ENCODE results near the gene KDM8.
"Not testable (repeated sequence)": the region's sequence is repeated elsewhere in the genome, so short reads cannot be mapped to it uniquely, and the experiment has no call there.

The KDM8 gene

DNA sequence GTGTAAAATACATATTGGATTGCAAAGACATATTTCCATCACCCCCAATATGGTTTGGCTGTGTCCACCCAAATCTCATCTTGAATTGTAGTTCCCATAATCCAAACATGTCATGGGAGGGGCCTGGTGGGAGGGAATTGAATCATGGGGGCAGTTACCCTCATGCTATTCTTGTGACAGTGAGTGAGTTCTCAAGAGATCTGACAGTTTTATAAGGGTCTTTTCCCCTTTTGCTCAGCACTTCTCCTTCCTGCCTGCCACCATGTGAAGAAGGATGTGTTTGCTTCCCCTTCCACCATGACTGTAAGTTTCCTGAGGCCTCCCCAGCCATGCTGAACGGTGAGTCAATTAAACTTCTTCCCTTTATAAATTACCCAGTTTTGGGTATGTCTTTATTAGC, 43.8 kb downstream of the KDM8 start:
- not testable (repeated sequence) for DNase-seq

DNA sequence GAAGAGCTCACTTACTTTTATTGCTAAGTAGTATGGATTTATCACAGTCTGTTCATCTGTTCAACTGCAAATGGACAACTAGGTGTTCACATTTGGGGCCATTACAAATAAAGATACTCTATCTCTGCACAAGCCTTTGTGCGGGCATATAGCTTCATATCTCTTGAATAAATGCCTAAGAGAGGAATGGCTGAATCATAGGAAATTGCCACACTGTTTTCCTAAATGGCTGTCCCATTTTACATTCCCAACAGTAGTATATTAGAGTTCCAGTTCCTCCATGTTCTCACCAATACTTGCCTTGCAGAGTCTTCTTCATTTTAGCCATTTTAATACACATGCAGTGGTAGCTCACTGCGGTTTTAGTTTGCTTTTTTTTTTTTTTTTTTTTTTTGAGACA, 44.7 kb downstream of the KDM8 start:
- no peak for DNase-seq

DNA sequence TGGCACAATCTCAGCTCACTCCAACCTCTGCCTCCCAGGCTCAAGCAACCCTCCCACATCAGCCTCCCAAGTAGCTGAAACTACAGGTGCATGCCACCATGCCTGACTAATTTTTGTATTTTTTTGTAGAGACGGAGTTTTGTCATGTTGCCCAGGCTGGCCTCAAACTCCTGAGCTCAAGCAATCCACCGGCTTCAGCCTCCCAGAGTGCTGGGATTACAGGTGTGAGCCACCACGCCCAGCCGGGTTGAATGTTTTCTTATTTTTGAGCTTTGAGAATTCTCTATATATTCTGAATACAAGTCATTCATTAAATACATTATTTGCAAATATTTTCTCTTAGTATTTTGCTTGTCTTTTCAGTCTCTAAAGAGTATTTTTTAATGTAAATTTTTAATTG, 45.6 kb downstream of the KDM8 start:
- DNase-seq, result not testable (repeated sequence)

DNA sequence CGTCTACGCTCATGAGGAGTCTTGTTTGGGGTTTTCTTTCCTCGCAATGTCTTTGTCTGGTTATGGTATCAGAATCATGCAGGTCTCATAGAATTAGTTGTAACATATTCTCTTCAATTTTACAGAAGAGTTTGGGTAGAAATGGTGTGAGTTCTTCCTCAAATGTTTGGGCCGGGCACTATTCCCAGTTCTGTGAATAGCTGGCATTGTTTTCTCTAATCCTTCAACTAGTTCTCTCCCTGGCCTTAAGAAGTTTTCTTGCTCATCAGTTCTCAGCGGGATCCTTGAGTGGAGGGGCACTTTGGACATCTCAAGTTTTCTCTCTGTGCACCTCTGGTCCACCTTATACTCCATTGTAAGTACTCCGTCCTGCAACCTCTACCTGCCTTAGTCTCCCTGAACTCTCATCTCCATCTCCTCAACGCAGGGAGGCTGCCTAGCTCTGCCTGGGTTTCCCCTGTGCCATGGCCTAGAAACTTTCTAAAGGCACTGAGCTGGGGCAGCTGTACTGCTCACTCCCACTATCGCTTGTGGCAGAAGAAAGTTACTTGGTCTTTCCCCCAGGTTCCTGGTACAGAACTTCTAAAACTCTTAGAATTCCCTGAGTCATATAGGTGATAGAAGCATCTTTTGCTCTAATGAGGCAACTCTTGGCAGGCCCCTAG, 48.3 kb downstream of the KDM8 start:
- DNase-seq, result no peak

DNA sequence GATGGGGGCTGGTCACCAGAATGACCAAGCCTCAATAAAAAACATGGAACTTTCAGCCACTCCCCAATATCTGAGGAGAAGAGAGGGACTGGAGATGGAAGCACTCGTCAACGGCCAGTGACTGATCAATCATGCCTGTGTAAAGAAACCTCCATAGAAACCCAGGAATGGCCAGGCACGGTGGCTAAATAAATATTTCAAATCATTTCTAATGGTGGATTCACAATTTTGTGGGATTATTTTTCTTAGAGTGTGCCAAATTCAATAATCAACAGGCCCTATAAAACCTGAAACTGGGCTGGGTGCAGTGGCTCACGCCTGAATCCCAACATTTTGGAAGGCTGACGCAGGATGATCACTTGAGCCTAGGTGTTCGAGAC, 48.9 kb downstream of the KDM8 start:
- no peak for DNase-seq

DNA sequence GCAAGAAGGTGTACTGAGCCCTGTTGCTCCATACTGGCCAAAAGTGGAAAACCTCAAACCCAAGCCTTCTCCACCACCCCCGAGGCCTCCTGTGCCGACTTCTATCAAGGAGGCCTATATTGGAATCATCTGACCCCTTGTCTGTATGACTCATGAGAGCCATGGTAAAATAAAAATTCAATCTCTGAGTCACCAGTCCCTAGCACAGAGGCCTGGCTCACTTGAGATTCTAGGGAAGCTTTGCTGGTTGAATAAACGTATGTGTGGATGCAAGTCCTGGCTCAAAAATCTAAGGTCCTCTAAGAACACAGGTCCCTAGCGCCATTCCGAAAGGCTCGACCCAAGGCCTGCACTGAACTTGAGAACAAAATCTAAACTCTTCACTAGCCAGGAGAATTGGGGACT, 50.2 kb downstream of the KDM8 start:
- no peak for DNase-seq

DNA sequence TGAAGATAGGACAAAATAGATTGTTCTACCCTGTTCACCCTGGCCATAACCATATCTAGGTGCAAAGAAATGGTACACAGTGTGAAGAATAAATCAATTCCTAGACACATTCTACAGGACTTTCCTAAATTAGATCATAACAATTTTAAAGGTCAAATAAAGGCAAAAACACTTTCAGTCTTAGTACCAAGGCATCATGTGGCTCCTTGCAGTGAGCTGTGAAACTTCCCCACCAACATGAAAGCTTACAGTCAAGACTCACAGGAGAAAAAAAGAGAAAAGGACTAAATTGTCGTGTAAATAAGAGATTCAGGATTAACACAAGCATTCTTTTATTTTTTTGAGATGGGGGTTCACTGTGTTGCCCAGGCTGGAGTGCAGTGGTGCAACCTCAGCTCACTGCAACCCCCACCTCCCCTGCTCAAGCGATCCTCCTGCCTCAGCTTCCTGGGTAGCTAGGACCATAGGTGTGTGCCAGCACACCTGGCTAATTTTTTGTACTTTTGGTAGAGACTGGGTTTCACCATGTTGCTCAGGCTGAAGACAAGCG, 51.0 kb downstream of the KDM8 start:
- no peak for DNase-seq

DNA sequence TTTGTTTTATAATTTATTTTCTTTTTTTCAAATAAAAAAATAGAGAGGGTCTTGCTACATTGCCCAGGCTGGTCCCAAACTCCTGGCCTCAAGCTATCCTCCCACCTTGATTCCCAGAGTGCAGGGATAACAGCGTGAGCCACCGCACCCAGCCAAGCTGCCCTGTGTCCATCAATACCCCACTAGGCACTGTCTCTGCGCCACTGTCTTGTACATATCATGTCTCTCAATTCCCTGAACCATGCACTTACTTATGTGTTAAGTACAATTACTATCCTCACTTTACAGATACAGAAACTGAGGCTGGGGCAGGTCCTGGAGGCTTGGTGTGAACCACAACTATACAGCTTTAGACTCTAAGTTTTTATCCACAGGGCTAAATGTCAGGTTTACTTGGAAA, 53.5 kb downstream of the KDM8 start:
- DNase-seq, result no peak

DNA sequence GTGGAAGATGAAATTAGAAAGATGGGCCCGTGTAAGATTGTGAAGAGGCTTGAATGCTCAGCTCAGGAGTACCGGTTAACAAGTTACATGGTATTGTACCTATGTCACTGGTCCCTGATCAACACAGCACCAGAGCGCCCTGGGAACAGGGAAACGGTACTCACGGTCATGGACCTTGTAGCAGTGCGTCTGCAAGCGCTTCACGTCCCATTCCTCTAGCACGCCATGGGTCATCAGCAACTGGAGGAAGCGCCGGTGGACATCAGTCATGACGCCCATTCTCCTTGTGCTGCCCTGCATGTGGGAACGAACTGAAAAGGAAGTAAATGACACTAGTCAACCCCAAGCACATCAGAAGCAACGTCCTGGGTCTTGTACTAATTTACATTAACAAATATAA, 53.9 kb downstream of the KDM8 start:
- no peak for DNase-seq

DNA sequence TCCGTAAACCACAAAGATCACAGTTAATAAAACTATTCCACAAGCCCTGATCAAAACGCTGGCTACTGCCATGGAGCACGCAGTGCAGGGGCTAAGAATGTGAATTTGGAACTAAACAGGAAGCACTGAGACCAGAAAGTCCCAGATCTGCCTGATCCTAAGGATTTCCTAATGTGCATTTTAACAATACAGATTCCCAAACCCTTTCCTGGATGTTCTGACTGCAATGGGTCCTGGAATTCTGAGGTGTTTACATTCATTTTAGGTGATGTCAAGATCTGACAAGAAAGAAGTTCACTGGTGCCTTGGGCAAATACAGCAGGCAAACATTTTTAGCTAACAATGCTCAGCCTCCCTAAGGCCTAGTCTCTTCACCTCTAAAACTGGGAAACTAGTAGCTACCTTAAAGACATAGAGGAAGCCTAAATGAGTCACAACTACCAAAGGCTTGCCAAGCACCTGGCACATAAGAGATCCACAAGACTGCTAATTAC, 55.0 kb downstream of the KDM8 start:
- no peak for DNase-seq

DNA sequence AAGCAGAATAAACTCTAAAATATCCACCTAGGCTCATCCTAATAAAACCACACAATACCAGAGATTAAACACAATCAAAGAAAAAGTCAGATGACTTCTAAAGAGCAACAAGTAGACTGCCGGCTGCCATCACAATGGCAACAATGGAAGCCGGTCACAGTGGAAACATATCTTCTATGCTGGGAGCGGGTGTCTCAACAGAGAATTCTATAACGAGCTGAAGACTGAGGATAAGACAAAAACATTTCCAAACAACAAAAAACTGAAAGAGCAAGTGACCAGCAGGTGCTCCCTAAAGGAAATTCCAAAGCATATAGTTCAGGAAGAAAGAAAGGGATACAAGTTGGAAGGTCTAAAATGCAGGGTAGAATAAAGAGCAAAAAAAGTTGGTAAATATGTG, 56.4 kb downstream of the KDM8 start:
- no peak for DNase-seq

DNA sequence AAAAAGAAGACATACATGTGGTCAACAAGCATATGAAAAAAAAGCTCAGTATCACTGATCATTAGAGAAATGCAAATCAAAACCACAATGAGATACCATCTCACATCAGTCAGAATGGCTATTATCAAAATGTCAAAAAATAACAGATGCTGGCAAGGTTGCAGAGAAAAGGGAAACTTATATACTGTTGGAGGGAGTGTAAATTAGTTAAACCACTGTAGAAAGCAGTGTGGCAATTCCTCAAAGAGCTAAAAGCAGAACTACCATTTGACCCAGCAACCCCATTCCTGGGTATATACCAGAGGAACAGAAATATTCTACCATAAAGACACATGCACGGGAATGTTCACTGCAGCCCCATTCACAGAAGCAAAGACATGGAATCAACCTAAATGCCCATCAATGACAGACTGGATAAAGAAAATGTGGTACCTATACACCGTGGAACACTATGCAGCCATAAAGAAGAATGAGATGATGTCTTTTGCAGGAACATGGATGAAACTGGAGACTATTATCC, 59.6 kb downstream of the KDM8 start:
- not testable (repeated sequence) for DNase-seq

DNA sequence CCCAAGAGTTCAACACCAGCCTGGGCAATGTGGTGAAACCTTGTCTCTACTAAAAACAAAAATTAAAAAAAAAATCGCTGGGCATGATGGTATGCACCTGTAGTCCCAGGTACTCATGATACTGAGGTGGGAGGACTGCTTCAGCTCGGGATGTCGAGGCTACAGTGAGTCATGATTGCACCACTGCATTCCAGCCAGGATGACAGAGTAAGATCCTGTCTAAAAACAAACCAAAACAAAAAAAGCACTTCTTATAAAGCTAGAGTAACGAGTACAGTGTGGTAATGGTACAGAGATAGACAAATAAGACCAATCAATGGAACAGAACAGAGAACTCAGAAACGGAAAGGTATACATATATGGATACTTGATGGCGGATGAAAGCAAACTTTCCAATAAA, 60.8 kb downstream of the KDM8 start:
- no peak for DNase-seq

DNA sequence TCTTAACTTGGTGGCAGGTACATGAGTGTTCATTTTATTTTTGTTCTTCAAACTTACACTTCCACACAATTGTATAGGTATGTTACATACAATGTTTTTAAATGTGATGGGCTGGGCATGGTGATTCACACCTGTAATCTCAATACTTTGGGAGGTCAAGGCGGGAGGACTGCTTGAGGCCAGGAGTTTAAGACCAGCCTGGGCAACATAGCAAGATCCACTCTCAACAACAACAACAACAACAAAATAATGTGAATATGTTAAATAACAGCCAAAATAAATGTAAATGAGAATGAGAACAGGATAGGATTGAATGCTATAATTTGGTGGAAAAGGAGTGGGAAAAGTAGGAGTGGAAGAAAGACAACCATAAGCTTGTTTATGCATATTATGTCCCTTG, 62.7 kb downstream of the KDM8 start:
- DNase-seq, result no peak

DNA sequence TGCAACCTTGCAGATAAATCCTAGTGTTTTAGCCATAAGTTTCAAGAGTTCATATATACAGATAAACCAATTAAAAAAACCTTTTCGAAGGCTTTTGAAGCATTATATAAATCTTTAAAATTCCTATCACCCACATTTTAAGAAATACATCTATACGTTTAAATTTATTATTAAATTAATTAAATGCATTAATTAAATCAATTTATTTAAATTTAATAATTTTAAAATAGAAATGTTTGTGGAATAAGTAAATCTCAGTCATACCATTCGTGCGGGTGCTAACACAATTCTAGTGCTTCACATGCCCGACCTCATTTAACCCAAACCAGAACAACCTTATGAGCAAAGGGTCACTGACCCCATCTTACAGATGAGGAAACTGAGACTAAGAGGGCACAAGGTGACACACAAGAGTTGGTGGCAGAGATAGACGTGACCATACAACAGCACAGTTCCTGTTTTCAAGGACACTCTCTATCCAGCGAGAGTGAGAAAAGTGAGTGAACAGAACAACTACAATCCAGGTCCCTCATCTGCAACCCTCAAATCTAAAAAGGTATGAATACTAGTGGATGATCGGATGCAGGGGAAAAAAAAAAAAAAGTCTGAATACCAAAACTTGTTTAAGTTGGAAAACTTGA, 63.8 kb downstream of the KDM8 start:
- no peak for DNase-seq

DNA sequence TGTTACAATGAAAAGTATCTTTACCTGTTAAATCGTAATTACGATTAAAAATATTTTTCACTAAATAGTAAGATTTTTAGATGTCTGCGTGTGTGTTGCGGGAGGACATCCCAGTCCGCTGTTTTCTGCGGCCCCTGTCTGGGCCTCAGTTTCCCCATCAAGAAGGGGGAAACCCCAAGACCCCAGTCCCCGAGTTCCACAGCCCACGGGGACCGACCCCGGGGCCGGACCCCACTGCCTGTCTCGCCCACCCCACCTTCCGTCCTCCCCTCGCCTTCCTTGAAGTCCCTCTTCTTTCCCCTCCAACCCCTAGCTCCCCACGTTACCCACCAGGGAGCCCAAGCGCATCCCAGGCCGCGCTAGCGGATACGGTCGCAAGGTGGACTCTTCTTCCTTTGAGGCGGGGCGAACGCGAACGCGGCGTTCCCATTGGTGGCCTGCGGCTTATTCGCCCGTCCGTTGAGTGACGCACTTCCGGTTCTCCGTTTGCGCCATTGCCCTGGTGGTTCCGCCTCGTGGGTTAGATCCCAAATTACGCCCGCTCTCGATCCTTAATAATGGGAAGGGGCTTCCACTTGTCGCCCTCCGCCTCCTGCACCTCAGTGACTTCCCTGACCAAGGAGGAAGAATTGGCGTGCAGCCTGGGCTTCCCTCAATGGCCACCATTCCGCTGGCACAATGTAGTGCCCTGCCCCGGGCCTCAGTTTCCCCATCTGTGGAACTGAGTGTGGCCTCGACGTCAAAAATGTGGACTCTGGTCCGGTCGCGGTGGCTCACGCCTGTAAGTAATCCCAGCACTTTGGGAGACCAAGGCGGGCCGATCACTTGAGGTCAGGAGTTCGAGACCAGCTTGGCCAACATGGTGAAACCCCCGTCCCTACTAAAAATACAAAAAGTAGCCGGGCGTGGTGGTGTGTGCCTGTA, 65.3 kb downstream of the KDM8 start, which contains the start of gene NSMCE1:
NSMCE1 (minus strand) TSS at position 397 of the 924 bp plus-strand sequence. CDS start 11,202 bp downstream, outside the sequence.
- peak; percentile 97 for DNase-seq

DNA sequence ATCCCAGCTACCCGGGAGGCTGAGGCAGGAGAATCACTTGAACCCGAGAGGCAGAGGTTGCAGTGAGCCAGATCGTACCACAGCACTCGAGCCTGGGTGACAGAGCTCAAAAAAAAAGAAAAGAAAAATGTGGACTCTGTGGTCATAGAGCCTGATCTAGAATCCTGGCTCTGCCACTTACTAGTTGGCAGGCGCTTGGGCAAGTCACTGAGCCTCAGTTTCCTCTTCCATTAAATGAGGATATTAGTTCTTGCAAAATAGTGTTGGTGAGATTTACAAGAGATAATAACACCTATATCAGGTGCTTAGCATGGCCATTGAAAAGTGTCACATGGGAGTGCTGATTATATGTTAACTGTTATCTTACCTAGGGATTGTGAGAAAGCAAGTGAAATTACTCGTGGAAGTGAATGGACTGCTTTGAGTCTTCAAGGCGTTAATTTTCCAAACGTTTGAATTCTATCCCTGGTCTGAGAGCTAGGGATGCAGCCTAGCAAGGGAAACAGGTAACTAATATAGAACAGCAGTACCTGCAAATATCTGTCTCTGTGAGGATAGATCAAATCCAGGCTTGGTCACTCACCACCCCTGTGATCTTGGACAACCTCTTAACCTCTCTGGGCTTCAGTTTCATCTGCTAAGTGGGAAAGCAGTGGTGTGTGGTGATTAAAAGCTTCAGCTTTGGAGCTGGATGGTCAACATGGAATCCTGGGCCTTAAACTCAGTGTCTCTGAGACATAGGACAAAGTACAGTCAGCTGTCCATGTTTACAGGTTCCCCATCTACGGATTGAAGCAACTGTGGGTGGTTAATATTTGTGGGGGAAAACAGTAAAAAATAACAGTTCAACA, 66.2 kb downstream of the KDM8 start:
- no peak for DNase-seq

DNA sequence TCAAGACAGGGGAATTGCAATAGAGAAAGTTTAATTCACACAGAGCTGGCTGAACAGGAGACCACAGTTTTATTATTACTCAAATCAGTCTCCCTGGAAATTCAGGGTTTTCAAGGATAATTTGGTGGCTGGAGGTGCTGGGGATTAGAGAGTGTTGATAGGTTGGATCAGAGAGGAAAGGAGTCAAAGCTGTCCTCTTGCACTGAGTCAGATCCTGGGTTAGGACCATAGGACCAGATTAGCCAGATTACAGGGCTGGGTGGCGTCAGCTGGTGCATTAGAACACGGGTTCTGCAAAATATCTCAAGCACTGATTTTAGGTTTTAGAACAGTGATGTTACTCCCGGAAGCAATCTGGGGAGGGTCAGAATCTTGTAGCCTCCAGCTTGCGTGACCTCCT, 67.0 kb downstream of the KDM8 start:
- DNase-seq, result no peak
